Hepatocyte (in vitro differentiated cells): Measurements from ENCODE around the gene MAN2A1.

ENCODE experiments used
- EZH2 ChIP-seq: fragments of 200-600 bp; sonication (generic); IDR thresholded peaks from 2 replicates; pipeline ENCODE4 v1.6.1; 2016; ENCODE audit warnings: antibody characterized with exemption, mild to moderate bottlenecking, borderline replicate concordance
- TF ChIP-seq, protein P1 (sequence below): fragments of 200-600 bp; sonication (generic); IDR thresholded peaks from 2 replicates; pipeline ENCODE4 v1.5.1; 2016; ENCODE audit warnings: antibody characterized with exemption, mild to moderate bottlenecking; ENCODE audit not compliant: poor library complexity

- TF ChIP-seq, protein P1, sequence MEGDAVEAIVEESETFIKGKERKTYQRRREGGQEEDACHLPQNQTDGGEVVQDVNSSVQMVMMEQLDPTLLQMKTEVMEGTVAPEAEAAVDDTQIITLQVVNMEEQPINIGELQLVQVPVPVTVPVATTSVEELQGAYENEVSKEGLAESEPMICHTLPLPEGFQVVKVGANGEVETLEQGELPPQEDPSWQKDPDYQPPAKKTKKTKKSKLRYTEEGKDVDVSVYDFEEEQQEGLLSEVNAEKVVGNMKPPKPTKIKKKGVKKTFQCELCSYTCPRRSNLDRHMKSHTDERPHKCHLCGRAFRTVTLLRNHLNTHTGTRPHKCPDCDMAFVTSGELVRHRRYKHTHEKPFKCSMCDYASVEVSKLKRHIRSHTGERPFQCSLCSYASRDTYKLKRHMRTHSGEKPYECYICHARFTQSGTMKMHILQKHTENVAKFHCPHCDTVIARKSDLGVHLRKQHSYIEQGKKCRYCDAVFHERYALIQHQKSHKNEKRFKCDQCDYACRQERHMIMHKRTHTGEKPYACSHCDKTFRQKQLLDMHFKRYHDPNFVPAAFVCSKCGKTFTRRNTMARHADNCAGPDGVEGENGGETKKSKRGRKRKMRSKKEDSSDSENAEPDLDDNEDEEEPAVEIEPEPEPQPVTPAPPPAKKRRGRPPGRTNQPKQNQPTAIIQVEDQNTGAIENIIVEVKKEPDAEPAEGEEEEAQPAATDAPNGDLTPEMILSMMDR = no peak
- TF ChIP-seq EZH2 = no peak
Observed at GRCh38 chr5:109853377-109853776, 163.7 kb downstream of the MAN2A1 start.
